Hepatocyte (in vitro differentiated cells): ENCODE results near the gene SCIMP. TPM values are rescaled to one million over a fixed set of nuclear protein-coding genes. Genes with fewer than 3 reads are reported as not detected.
"Not testable (repeated sequence)": the region's sequence is repeated elsewhere in the genome, so short reads cannot be mapped to it uniquely, and the experiment has no call there.

Experiments used
- DNase-seq: peaks from one replicate; pipeline ENCODE4 v3.0.0-alpha.2; 2016; ENCODE audit warnings: low spot score
- H2AFZ ChIP-seq: fragments of 200-600 bp; sonication (generic); 2 replicates; pipeline ENCODE4 v1.6.0; 2016; ENCODE audit warnings: antibody characterized with exemption, mild to moderate bottlenecking
- H3K27ac ChIP-seq: fragments of 200-600 bp; sonication (generic); 2 replicates; pipeline ENCODE4 v1.5.1; 2016; ENCODE audit warnings: mild to moderate bottlenecking
- H3K27me3 ChIP-seq: fragments of 200-600 bp; sonication (generic); 2 replicates; pipeline ENCODE4 v1.6.1; 2016
- H3K36me3 ChIP-seq: fragments of 200-600 bp; sonication (generic); replicated peaks from 2 replicates; pipeline ENCODE4 v1.5.1; 2016; ENCODE audit warnings: low read depth; ENCODE audit not compliant: insufficient read depth
- H3K4me1 ChIP-seq: fragments of 200-600 bp; sonication (generic); 2 replicates; pipeline ENCODE4 v1.5.1; 2016; ENCODE audit warnings: mild to moderate bottlenecking, moderate library complexity; ENCODE audit not compliant: insufficient read depth
- H3K4me2 ChIP-seq: fragments of 200-600 bp; sonication (generic); 2 replicates; pipeline ENCODE4 v1.6.0; 2016
- H3K4me3 ChIP-seq: fragments of 200-600 bp; sonication (generic); 2 replicates; pipeline ENCODE4 v1.5.1; 2016; ENCODE audit warnings: mild to moderate bottlenecking
- H3K79me2 ChIP-seq: fragments of 200-600 bp; sonication (generic); 2 replicates; pipeline ENCODE4 v1.6.0; 2017; ENCODE audit warnings: mild to moderate bottlenecking
- H3K9me2 ChIP-seq: fragments of 200-600 bp; sonication (generic); replicated peaks from 2 replicates; pipeline ENCODE4 v1.6.0; 2017; ENCODE audit warnings: mild to moderate bottlenecking; ENCODE audit not compliant: insufficient read depth
- H3K9me3 ChIP-seq: fragments of 200-600 bp; sonication (generic); 2 replicates; pipeline ENCODE4 v1.5.1; 2016; ENCODE audit warnings: low read depth, mild to moderate bottlenecking
- H4K20me1 ChIP-seq: fragments of 200-600 bp; sonication (generic); 2 replicates; pipeline ENCODE4 v1.6.0; 2016; ENCODE audit warnings: mild to moderate bottlenecking; ENCODE audit not compliant: insufficient read depth, poor library complexity, severe bottlenecking
- EZH2 ChIP-seq: fragments of 200-600 bp; sonication (generic); IDR thresholded peaks from 2 replicates; pipeline ENCODE4 v1.6.1; 2016; ENCODE audit warnings: antibody characterized with exemption, mild to moderate bottlenecking, borderline replicate concordance
- EZH2phosphoT487 ChIP-seq: fragments of 200-600 bp; sonication (generic); IDR thresholded peaks from one replicate; pipeline ENCODE4 v1.6.1; 2018; ENCODE audit warnings: antibody characterized with exemption, mild to moderate bottlenecking, low read depth, moderate library complexity; ENCODE audit not compliant: unreplicated experiment, severe bottlenecking
- WGBS: methylation state at CpG from one replicate; pipeline ENCODE4 v1.1.6; 2016; ENCODE audit warnings: low lambda C conversion rate; ENCODE audit errors: missing lambda C conversion rate; 5-methylcytosine and 5-hydroxymethylcytosine counted together
- polyA plus RNA-seq: library from polyadenylated mRNA; unstranded; fragments of >200 nt; fragmentation: Nextera tagmentation; extraction: Ambion mirVana; gene quantifications from 2 replicates; pipeline ENCODE4 v1.2.1, GENCODE V29; 2016
- total RNA-seq: library from RNA; depleted of rRNA; stranded (reverse); fragments of >200 nt; gene quantifications from 2 replicates; pipeline ENCODE4 v1.2.3, GENCODE V29; 2014
- TF ChIP-seq, protein P1 (sequence below): fragments of 200-600 bp; sonication (generic); IDR thresholded peaks from 2 replicates; pipeline ENCODE4 v1.5.1; 2016; ENCODE audit warnings: antibody characterized with exemption, mild to moderate bottlenecking; ENCODE audit not compliant: poor library complexity

SCIMP gene
- total and polyA plus RNA-seq, 2 experiments from 2014 or later, result 0.03 to 0.57 TPM

GRCh38 chr17:5219536-5219935, 15.1 kb downstream of the SCIMP start:
- 84% methylated on average over 6 of the region's 6 CpGs for WGBS
- Histone ChIP-seq H3K36me3 (no peaks in the 10 kb centered on the region), H3K9me2 (no peaks in the 10 kb centered on the region), H2AFZ (no peak overlapping the region), H3K9me3 (no peaks in the 10 kb centered on the region), H3K4me2 (no peak overlapping the region), H3K27ac (no peak overlapping the region), H3K79me2 (no peaks in the 10 kb centered on the region), H4K20me1 (no peaks in the 10 kb centered on the region), H3K4me1 (no peaks in the 10 kb centered on the region), H3K4me3 (no peak overlapping the region), H3K27me3 (no peaks in the 10 kb centered on the region)
- no peak for DNase-seq
- TF ChIP-seq EZH2phosphoT487 (no peak), EZH2 (no peak)
- TF ChIP-seq, protein P1, sequence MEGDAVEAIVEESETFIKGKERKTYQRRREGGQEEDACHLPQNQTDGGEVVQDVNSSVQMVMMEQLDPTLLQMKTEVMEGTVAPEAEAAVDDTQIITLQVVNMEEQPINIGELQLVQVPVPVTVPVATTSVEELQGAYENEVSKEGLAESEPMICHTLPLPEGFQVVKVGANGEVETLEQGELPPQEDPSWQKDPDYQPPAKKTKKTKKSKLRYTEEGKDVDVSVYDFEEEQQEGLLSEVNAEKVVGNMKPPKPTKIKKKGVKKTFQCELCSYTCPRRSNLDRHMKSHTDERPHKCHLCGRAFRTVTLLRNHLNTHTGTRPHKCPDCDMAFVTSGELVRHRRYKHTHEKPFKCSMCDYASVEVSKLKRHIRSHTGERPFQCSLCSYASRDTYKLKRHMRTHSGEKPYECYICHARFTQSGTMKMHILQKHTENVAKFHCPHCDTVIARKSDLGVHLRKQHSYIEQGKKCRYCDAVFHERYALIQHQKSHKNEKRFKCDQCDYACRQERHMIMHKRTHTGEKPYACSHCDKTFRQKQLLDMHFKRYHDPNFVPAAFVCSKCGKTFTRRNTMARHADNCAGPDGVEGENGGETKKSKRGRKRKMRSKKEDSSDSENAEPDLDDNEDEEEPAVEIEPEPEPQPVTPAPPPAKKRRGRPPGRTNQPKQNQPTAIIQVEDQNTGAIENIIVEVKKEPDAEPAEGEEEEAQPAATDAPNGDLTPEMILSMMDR, result no peak

DNA sequence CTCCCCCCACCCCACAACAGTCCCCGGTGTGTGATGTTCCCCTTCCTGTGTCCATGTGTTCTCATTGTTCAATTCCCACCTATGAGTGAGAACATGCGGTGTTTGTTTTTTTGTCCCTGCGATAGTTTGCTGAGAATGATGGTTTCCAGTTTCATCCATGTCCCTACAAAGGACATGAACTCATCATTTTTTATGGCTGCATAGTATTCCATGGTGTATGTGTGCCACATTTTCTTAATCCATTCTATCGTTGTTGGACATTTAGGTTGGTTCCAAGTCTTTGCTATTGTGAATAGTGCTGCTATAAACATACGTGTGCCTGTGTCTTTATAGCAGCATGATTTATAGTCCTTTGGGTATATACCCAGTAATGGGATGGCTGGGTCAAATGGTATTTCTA, 17.1 kb downstream of the SCIMP start:
- H3K36me3 ChIP-seq, H3K9me2 ChIP-seq, H3K4me2 ChIP-seq, H3K9me3 ChIP-seq, H3K4me3 ChIP-seq, H3K27me3 ChIP-seq, H3K79me2 ChIP-seq, DNase-seq, H2AFZ ChIP-seq, H3K4me1 ChIP-seq, H3K27ac ChIP-seq, H4K20me1 ChIP-seq: not testable (repeated sequence)
- 98% methylated on average over 4 of the region's 5 CpGs for WGBS

DNA sequence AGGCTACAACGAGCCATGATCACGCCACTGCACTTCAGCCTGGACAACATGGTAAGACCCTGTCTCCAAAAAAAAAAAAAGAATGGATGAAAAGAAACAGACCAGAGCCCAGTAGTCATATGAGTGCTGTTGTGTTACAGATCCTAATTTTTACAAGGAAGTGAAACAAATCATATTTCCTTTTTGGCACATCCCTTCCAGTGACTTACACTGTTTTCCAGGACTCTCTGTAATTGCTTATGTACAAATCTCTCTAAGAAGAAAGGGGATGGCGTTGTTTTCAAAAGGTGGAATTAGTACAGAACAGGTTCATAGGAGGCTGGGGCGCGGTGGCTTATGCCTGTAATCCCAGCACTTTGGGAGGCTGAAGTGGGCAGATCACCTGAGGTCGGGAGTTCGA, 23.2 kb downstream of the SCIMP start:
- H2AFZ ChIP-seq, result no peak overlapping the region
- no peaks in the 10 kb centered on the region for H3K36me3 ChIP-seq
- TF ChIP-seq EZH2phosphoT487, result no peak
- no peaks in the 10 kb centered on the region for H3K79me2 ChIP-seq
- H3K4me3 ChIP-seq, result no peak overlapping the region
- no peak overlapping the region for H3K4me2 ChIP-seq
- H3K27ac ChIP-seq, result no peak overlapping the region
- no peaks in the 10 kb centered on the region for H3K4me1 ChIP-seq
- no peaks in the 10 kb centered on the region for H3K27me3 ChIP-seq
- 93% methylated on average over 7 of the region's 7 CpGs for WGBS
- no peaks in the 10 kb centered on the region for H3K9me2 ChIP-seq
- no peaks in the 10 kb centered on the region for H3K9me3 ChIP-seq
- no peaks in the 10 kb centered on the region for H4K20me1 ChIP-seq
- no peak for DNase-seq

DNA sequence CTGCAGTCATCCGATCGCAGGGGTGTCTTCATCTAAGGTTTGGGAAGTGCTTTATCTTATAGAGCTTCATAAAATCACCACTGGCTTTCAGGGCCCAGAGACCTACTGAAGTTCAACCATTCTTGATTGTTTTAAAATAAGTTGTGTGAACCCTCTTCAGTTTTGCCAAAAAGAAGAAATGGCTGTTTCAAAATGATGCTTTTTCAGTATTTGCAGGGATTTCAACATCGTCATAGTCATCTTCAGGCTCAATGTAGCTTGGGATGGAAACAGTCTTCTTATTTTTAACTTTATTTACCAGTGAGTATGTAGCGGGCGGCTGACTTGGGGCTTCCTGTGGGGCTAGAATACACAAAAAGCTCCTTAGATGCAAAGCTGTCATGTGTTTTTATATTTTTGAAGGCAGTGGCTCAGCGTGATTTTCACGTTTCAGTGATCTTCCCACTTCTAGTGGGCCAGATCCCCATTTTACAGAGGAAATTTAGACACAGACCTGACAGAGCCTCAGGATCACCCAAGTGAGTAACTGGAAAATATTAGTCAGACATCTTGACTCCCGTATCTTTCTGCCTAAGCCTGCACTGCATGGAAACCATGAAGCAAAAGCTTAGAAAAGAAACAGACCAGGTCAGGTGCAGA, 23.9 kb downstream of the SCIMP start:
- Histone ChIP-seq H4K20me1 (no peaks in the 10 kb centered on the region), H3K9me2 (no peaks in the 10 kb centered on the region), H3K27ac (no peak overlapping the region), H2AFZ (no peak overlapping the region), H3K27me3 (no peaks in the 10 kb centered on the region), H3K4me1 (no peaks in the 10 kb centered on the region), H3K4me2 (no peak overlapping the region), H3K4me3 (no peak overlapping the region), H3K36me3 (no peaks in the 10 kb centered on the region), H3K9me3 (no peaks in the 10 kb centered on the region), H3K79me2 (no peaks in the 10 kb centered on the region)
- TF ChIP-seq EZH2 (no peak), EZH2phosphoT487 (no peak)
- TF ChIP-seq, protein P1, result no peak
- over 99% methylated on average over 8 of the region's 8 CpGs for WGBS
- no peak for DNase-seq
